OCI-LY3 (cell line): ENCODE measurements around the gene NAA15.

Experiments
- EZH2phosphoT487 ChIP-seq: fragments of 200-600 bp; shearing (Covaris generic); IDR thresholded peaks from 2 replicates; pipeline ENCODE4 v1.6.1; 2018; ENCODE audit warnings: antibody characterized with exemption, mixed run types, low read depth
- TF ChIP-seq, protein P1 (sequence below): fragments of 200-600, 300-600 bp; sonication (generic); IDR thresholded peaks from 2 replicates; pipeline ENCODE4 v1.5.1; 2014; ENCODE audit warnings: antibody characterized with exemption, low read length, low read depth

DNA sequence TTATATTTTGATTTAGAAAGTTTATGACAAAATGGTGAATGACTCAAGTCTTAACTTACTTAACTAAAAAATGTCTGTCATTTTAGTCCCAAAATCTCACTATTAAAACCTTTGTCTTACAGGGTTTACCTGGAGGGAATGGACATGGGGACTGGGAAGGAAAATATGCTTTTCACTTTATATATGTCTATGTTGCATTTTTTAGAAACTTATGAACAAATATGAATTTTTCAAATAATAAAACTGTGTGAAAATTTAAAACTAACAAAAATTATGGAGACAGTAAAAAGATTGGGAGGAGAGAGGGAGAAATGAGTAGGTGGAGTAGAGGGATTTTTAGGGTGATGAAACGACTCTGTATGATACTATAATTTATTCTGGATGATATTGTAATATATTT is 27.5 kb upstream of the NAA15 start:
- TF ChIP-seq, protein P1, sequence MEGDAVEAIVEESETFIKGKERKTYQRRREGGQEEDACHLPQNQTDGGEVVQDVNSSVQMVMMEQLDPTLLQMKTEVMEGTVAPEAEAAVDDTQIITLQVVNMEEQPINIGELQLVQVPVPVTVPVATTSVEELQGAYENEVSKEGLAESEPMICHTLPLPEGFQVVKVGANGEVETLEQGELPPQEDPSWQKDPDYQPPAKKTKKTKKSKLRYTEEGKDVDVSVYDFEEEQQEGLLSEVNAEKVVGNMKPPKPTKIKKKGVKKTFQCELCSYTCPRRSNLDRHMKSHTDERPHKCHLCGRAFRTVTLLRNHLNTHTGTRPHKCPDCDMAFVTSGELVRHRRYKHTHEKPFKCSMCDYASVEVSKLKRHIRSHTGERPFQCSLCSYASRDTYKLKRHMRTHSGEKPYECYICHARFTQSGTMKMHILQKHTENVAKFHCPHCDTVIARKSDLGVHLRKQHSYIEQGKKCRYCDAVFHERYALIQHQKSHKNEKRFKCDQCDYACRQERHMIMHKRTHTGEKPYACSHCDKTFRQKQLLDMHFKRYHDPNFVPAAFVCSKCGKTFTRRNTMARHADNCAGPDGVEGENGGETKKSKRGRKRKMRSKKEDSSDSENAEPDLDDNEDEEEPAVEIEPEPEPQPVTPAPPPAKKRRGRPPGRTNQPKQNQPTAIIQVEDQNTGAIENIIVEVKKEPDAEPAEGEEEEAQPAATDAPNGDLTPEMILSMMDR: no peak
- no peak for TF ChIP-seq EZH2phosphoT487
